Stimulated activated CD8-positive, alpha-beta memory T cell treated with anti-CD3 and anti-CD28 coated beads, Interleukin-4, amount 100 ng/mL, for 24 hours (primary cell): Measurements from ENCODE around the gene YWHAH.
A peak's percentile ranks its signal among the peaks of the same experiment; 100 is the strongest.

Experiments
- DNase-seq: peaks from one replicate; pipeline ENCODE4 v3.0.0-alpha.2; 2020; ENCODE audit warnings: low read depth

YWHAH gene

DNA sequence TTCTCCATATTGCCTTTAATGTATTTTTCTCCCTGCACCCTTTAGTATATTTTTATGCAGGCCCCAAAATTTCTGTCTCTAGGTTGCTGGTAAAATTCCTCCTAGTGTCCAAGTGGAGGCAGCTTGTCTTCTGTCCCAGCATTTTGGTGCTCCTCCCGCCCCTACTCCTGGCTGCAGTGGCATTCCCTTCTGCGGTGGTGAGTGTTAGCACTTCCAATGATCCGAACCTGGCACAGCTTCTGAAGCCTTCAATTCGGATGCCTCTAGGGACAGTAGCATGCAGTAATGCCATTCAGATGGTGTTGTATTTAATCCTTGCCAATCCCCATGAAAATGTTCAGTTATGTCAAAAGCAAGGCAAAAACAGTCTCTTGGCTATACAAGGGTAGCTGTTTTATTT lies 5.9 kb downstream of the YWHAH start:
- DNase-seq, result no peak

DNA sequence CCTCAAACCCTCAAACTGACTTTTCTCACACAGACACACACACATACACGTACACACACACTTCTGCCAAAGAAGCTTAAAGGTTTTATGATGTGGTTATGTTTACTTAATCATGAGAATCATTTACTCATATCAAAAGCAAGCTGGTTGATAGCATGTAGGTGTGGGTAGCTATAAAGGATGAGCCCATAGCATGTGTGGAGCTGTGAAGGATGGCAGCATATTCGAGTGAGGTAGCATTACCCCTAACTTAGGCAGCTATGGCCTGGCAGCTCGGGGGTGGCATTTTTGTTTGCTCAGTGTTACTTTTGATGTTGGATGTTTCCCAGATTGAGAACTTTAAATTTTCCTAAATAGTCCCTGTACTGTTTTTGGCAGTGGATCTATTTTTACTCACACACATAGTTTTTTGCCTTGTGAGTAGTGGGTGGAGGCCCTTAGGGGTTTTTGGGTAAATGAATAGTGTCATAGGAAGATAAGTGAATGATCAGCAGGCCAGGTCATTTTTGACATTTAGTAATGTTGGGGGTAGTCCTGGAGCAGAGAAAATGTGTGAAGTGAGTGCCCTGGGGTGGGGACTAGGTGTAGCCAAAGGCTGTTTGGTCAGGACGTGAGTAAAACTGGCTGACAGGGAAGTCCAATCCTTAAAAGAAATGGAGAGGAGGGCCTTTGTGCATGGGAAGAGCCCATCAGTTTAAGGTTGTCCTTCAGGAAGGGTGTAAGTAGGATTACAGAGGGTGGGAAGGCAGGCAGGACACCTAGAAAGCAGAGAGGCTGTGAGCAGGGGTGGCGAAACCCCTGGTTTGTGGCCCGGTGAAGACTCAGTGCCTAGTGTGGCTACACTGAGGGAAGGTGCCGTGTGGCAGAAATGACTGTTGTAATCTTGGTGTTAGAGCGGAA lies 7.1 kb downstream of the YWHAH start:
- DNase-seq, result no peak

DNA sequence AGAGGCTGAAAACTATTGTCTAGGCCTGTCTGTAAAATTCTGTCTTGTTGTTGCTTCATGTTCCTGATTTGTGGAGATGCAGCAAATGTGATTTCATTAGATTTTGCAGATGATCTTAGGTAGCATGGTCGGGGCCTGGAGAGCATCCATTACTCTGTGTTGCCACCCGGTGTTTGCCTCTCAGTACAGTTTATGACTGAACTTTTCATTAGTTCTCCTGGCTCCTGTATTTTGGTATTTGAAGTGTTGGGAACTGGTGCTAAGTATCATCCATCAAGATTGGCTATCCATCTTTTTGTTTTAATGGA lies 7.7 kb downstream of the YWHAH start:
- DNase-seq, result no peak

DNA sequence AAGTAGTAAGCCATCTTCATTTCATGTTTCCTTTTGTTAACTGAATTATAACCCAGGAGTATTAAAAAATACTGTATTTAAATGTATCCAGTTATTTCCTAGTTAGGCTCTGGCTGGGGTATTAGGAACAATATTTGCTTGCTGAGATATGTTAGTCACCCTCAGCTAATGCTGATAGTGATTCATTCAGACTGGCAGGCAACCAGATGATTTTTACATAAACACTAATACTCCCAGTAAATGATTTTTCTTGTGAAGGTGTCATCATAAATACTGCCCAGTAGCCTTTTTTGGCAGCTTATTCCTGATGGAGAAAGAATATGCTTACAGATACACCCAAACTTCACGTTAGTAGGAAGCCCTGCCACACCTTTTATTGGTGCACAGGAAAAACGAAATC lies 8.1 kb downstream of the YWHAH start:
- DNase-seq, result no peak

DNA sequence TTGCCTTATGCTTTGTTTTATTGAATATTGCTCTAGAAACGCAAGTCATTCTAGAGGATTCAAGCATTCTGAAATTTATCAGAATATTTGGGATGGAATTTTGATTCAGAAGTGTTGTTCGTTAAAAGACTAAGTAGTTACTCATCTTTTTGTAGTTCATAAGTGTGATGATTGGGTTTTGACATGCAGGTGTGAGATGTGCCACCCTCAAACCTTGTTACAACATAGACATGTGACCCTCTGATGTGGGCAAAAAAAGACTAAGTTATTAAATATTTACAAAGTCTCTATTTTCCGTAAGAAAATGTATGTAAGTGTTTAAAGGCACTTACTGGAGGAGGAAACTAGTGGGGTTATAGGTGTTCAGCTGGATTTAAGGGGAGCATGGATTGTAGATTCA lies 8.9 kb downstream of the YWHAH start:
- no peak for DNase-seq

DNA sequence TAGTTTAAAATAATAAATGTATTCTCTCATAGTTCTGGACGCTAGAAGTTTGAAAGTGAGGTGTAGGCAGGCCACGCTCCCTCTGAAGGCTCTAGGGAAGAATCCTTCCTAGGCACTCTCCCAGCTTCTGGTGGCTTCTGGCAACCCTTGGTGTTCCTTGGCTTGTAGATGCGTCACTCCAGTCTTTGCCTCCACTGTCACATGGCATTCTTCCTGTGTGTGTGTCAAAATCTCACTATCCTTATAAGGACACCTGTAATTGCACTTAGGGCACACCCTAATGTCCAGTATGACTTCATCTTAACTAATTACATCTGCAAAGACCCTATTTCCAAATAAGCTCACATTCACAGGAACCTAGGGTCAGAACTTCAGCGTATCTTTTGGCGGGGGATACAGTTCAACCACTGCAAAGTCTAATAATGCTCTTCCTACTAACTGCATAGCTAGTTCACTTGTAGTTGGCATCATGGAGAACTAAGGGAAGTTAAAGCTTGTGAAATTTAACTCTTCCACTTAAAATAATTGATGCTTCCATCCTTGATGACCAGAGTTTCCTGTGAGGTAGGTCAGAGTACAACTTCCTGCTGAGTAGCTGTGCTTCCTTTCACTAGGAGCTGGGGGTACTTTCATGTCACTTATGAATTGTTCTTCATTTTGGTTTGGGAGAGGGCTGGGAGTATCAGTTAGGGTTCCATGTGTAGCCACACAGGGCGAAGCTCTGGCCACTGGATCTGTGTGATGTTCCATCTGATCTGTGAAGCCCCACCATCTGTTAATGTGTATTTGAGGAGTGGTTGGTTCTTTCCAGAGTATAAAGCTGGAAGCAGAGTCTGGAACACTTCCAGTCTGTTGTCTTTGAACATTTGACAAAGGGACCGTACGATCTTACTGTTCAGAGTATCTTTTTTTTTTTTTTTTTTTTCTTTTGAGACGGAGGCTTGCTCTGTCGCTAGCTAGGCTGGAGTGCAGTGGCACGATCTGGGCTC lies 10.5 kb downstream of the YWHAH start:
- no peak for DNase-seq

DNA sequence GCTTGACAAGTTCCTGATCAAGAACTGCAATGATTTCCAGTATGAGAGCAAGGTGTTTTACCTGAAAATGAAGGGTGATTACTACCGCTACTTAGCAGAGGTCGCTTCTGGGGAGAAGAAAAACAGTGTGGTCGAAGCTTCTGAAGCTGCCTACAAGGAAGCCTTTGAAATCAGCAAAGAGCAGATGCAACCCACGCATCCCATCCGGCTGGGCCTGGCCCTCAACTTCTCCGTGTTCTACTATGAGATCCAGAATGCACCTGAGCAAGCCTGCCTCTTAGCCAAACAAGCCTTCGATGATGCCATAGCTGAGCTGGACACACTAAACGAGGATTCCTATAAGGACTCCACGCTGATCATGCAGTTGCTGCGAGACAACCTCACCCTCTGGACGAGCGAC lies 12.0 kb downstream of the YWHAH start:
- DNase-seq, result no peak

DNA sequence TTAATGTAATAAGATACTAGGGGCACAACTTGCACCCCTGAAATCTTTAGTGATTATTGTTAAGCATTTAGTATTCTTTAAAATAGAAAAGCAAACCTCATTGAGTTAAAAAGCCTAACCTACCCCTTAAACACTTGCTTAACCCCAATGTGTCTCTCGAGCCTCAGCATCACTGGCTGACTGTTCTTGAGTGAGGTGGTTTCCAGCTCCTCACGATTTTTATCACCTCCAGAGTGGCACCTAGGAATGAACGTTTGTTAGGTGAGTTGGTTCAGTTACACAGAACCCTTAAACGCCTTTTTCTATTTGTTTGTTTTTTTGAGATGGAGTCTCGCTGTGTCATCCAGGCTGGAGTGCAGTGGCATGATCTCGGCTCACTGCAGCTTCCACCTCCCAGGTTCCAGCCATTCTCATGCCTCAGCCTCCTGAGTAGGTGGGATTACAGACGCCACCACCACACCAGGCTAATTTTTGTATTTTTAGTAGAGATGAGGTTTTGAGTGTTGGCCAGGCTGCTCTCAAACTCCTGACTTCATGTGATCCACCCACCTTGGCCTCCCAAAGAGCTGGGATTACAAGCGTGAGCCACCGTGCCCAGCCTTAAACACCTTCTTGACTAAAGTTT lies 13.7 kb downstream of the YWHAH start:
- no peak for DNase-seq

DNA sequence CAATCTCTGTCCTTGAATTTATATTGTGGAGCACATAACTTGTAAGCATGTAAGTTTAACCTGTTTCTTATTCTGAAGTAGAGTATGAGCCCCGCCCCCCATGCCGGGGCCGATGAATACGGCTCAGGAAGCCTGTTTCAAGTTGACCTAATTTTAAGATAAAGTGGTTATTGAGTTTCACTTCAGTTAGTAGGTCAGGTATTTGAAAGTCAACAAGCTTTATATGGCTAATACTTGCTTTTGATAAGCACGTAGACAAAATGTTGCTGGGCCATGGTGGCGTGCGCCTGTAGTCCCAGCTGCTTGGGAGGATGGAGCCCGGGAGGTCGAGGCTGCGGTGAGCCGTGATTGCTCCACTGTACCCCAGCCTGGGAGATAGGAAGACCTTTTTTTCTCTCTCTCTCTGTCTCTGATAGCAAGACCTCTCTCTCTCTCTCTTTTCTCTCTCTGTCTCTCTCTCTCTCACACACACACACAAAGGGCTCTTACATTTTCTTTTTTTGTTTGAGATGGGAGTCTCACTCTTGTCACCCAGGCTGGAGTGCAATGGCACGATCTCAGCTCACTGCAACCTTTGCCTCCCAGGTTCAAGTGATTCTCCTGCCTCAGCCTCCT lies 14.4 kb downstream of the YWHAH start:
- DNase-seq, result no peak

DNA sequence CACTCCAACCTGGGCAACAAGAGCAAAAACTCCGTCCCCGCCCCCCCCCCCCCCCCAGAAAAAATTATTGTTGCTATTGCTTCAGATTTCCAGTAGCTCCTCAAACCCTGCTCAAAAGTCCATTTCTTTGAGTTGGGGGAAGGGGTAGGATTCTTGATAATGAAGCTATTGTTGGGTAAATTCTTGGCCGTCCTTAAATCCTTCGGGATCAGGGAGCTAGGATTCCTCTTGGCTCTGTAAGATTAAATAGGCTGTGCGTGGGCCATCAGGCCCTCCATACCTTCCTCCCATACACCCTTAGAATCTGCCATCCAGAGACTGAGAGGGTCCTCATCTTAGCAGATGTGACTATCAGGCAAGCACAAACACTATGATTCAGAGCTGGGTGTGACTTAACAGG lies 16.4 kb downstream of the YWHAH start:
- DNase-seq, result no peak

DNA sequence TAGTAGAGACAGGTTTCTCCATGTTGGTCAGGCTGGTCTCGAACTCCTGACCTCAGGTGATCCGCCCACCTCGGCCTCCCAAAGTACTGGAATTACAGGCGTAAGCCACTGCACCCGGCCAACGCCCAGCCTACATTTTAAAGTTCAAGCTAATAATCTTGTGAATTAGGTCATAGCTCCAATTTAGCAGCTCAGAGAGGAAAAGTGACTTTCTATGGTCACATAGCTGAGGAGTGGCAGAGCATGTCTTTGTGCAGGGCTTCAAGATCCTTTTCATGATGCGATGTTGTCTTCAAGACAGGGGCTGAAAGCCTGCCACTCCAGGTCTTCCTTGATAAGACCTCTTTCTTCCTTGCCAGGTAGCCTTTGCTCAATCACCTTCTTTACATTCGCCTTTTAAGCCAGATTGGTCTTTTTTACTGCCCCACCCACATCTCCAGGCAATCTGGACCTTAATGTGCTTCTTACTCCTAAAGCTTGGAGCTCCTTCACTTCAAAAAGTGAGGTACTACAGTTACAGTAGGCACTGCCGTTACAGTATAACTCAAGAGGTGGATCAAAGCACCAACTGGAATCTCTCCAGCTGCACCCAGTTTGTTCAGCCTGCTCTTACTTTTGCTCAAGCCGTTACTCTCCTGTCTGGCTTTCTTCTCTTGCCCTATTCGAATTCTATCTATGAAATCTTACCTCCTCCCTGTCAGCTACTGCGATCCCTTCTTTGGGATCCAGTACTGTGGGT lies 18.2 kb downstream of the YWHAH start:
- DNase-seq, result no peak

DNA sequence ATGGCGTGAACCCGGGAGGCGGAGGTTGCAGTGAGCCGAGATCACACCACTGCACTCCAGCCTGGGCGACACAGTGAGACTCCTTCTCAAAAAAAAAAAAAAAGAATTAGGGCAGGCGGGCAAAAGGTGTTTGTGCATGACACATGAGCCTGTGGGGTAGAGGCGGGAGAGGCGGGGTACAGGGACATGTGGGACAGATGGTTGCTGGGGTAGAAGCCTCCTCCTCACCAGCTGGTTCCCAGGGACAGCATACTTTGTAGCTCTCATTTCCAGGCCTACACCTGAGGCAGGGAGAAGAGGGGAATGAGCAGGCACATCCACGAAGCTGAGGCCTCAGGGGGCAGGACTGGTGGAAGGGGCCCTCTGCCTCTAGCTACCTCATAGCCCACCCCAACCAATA lies 23.7 kb downstream of the YWHAH start:
- no peak for DNase-seq

DNA sequence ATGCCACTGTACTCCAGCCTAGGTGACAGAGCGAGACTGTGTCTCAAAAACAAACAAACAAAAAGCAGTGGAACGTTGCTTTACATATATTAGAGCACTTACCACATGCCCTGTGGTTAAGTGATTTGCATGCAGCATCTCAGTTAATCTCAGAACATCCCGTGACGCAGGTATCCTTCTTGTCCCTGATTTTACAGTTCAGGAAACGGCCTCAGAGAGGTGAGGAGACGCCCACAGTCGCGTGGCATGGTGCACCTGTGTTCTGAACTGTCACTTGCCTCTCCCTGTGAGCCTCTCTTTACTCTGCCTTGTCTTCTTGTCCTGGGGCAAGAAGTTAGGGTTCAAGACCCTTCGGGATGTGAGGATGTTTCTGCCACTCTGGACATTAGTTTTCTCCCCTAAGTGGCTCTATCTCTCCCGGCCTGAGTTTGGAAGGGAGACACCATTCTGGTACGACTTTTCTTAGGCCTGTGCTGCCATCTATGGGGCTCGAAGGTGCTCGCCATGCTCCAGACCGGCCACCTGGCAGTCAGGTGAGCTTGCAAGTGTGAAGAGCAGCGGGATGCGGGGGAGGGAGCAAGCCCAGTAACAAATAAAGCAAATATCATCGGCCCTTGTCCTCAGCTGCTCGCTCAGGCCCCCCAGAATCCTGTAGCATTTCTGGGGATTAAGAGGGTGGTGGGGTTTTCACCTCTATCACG lies 25.6 kb downstream of the YWHAH start:
- DNase-seq, result peak; percentile 19

DNA sequence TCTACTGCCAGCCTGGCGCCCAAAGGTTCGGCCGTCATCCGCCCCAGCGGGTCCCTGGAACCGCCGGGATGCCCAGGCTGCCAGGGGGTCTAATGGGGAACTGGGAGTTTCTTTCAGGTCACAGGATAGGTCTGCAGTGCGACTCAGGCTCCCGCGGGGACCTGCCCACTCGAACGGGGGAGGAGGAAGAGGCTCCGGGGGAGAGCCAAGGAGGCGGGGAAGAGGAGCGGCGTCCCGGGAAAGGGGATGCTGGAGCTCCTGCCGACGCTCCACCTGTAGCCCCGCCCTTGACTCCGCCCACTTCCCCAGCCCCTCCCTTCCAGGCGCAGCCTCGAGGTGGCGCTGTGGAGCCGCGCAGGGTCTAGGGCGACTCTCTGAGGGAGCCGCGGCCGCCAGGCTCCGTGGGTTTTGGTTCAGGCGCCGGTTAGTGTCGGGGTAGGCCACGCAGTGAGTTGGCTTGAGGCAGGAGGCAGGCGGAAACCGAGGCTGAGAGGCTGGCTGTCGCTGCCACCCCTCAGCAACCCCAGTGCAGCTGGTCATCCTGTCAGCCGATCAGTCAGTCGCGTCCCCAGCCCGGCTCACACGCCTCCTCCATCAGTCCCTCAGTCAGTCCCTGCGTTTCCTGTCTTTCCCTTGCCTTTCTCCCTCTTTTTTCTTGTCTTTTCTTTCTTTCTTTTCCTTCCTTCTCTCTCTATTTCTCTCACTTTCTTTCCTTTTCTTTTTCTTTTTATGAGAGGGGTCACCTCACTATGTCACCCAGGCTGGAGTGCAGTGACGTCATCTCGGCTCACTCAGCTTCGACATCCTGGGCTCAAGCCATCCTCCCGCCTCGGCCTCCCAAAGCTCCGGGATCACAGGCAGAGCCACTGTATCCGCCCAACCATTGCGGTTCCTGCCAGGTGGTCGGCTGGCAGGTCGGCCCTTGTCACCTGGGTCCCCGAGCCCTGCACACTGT lies 26.4 kb downstream of the YWHAH start:
- peak; percentile 70 for DNase-seq

DNA sequence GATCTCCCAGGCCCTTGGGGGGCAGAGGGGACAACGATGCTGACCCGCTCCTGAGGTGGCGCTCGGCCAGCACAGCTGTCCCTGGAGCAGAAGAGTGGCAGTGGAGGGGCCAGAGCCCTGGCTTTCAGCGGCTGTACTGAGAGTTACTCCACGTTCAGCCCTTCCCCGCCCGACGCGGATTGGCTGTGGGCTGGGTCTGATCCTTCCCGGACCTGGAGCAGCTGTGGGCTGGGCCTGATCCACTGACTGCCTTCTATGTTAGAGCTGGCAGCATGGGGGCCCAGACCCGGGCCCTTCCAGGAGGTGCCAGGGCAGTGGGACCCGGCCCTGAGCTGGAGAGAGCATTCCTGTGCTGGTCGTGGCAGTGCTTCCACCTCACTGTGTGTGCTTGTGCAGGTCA lies 27.8 kb downstream of the YWHAH start:
- DNase-seq, result no peak

DNA sequence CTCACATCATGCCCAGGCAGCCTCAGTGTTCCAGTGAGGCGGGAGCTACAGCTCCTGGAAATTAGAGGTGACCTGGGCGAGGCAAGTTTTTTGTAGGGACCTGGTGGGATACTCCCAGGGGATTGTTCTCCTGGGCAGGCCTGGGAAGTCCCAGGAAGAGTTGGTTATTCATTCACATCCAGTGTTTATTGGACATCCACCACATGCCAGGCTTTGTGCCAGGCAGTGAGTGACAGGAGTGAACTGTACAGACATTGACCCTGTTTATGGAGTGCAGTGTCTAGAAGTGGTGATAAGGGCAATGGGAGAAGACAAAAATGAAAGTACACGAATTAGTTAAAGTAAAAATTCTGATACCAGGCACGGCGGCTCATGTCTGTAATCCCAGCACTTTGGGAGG lies 29.4 kb downstream of the YWHAH start:
- DNase-seq, result no peak

DNA sequence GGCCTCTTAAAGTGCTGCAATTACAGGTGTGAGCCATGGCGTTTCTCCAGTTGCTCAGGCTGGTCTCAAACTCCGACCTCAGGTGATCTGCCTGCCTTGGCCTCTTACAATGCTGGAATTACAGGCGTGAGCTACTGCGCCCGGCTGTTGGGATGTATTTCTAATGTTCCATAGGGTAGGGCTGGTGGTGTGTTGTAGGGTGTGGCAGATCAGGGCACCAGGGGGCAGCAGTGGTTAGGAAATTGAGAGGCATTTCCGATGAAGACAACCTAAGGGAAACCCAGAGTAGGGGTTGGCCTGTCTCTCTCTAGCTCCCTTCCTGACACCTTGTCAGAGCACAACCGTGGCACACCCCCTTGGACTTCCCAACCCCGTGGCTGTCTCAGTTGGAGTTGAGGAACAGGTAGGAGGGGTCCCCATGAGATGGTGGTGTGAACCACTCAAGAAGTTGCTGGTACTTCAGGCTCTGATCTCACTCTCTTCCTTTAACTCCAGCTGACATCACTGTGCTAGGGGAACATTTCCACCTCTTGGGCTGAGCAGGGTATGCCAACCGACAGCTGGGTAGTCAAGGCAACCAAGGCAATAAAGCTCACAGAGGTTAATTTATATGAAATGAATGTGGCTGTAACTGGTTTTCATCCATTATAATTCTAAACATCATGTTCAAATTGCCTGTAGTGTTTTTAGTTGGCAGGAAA lies 33.0 kb downstream of the YWHAH start:
- peak; percentile 75 for DNase-seq

DNA sequence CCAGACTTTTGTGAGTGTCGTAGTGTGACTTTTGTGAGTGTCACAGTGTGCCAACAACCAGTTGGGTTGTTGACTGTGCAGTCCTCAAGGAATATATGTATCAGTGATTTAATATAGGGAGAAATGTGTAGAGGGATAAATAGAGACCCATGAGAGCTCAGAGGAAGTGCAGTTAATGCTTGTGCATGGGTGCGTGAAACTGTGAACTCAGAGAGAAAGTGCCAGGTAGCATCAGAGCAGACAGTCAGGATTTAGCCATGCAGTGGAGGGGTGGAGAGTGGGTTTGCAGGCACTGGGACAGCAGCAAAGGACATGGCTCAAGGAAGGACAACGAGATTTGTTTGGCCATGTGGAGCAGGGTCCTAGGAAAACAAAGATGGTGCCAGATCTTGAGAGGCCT lies 33.6 kb downstream of the YWHAH start:
- no peak for DNase-seq

DNA sequence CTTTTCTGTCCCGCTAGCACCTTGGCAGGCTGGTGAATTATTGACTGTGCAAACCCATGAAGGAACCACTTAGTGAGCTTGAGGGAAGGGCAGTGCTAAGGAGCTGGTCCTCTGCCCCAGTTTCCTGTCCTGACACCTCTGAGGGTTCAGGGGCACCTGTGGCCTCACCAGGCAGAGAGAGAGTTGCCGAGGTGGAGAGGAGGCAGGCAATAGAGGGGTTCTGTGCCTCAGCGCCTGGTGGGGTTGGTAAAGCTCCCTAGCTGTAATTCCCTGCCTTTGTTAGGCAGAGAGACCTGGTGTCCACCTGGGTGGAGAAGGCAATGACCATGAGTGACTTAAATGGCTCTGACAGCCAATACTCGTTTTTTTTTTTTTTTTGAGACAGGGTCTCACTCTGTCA lies 36.3 kb downstream of the YWHAH start:
- DNase-seq, result no peak
